Sigmoid colon (tissue), 7 donors: Measurements from ENCODE around the gene KYNU. TPM values are rescaled to one million over a fixed set of nuclear protein-coding genes. Genes with fewer than 3 reads are reported as not detected.

ENCODE experiments used
- DNase-seq: peaks from one replicate; pipeline ENCODE4 v3.0.0-alpha.2; 2019
- H3K27ac ChIP-seq, 4 donors: fragments of 200-600 bp; sonication (generic); one replicate each; pipeline ENCODE4 v1.5.1; 2016 to 2019; ENCODE audit warnings: mild to moderate bottlenecking in 1 of 4
- H3K27me3 ChIP-seq, 3 donors: fragments of 200-600 bp; sonication (generic); one replicate each; pipeline ENCODE4 v1.5.1; 2019; ENCODE audit warnings: mild to moderate bottlenecking in 1 of 3
- H3K36me3 ChIP-seq, 4 donors: fragments of 200-600 bp; sonication (generic); one replicate each; pipeline ENCODE4 v1.5.1; 2016 to 2019
- H3K4me1 ChIP-seq, 4 donors: fragments of 200-600 bp; sonication (generic); one replicate each; pipeline ENCODE4 v1.5.1; 2017 to 2019
- H3K4me3 ChIP-seq, 4 donors: fragments of 200-600 bp; sonication (generic); one replicate each; pipeline ENCODE4 v1.5.1; 2017 to 2019; ENCODE audit warnings: mild to moderate bottlenecking in 2 of 4, moderate library complexity in 1 of 4
- H3K9me3 ChIP-seq, 4 donors: fragments of 200-600 bp in 3 of 4; sonication (generic) in 3 of 4; one replicate each; pipeline versions ENCODE4 v1.5.1 to v1.6.1; 2013 to 2019
- EP300 ChIP-seq, 4 donors: sonication (generic); formaldehyde crosslinking; IDR thresholded peaks; one replicate each; pipeline ENCODE4 v1.6.1; 2017; ENCODE audit warnings: antibody characterized with exemption in 4 of 4
- POLR2A ChIP-seq, 2 donors: fragments of 450-650 bp; IDR thresholded peaks; one replicate each; pipeline ENCODE4 v1.6.1; 2016; ENCODE audit warnings: antibody characterized with exemption in 2 of 2, mild to moderate bottlenecking in 2 of 2, moderate library complexity in 2 of 2
- POLR2AphosphoS5 ChIP-seq, 4 donors: sonication (generic); formaldehyde crosslinking; IDR thresholded peaks; one replicate each; pipeline ENCODE4 v1.6.1; 2017; ENCODE audit warnings: antibody characterized with exemption in 4 of 4
- WGBS, 2 donors: extraction: QIAGEN DNeasy Blood & Tissue Kit; methylation state at CpG; one replicate each; pipeline ENCODE4 v1.1.7; 2013; 5-methylcytosine and 5-hydroxymethylcytosine counted together
- intact Hi-C: fragments of 100-400 bp; cut with DNase I; formaldehyde crosslinking; loops from one replicate; pipeline ENCODE4 v1.15.1; 2023
- polyA plus RNA-seq, 3 donors: library from polyadenylated mRNA; stranded (reverse); fragments of 200-250 nt; gene quantifications; one replicate each; pipeline ENCODE4 v1.2.3, GENCODE V29; 2013
- total RNA-seq, 4 donors: library from RNA; depleted of rRNA; stranded (reverse); fragments of >200 nt; gene quantifications; one replicate each; pipeline ENCODE4 v1.1.0, GENCODE V29; 2016
- TF ChIP-seq, protein P1 (sequence below), 4 experiments: fragments of 450-650 bp in 3 of 4; fragments of 200-600 bp in 1 of 4; IDR thresholded peaks; one replicate each; pipeline ENCODE4 v1.5.1; 2016 to 2019; ENCODE audit warnings: antibody characterized with exemption in 4 of 4, mild to moderate bottlenecking in 3 of 4, moderate library complexity in 2 of 4
- donor health status: healthy with polysubstance abuse.
- donor health status: Bipolar disorder and iron deficiency.
- donor health status: healthy.

KYNU gene
- total and polyA plus RNA-seq, 7 donors: 1.1 to 4.6 (median 2.2) TPM

DNA sequence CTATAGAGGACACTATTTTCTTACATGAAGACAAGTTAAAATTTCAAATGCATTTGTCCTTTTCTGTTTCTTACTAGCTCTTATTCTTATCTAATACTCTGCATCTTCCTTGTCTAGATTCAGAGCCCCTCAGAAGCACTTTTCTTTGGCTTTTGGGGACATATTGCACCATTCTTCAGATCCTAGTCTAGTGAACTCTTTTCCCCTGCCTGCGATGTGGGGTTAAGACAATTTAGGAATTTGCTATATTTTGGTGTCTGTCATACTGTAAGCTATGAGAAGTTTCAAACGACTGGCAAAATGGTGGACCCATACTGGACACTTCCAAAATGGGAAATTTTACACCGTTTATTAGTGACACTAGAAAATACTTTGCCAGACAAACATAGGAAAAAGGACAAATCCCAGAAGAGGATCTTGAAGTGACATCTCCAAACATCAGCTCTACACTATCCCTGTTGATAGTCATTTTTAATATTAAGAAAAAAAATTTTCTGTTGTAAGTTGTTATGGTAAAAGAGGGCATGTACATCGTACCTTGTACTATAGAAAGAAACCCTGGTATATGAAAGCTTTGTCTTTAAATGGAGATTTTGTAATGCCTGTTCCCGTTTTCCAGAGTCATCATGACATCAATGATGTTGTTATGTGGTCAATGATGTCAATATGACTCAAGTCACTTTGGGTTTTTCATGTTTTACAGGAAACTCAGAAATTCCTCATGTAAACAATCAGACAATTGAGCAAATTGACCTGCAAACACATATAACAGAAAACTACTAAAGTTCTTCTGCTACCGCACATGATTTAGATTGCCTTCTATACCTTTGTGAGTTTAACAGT is 4.4 kb upstream of the KYNU start:
- Histone ChIP-seq H3K9me3 (no peaks in the 10 kb centered on the region), H3K27ac (no peak overlapping the region), H3K27me3 (no peaks in the 10 kb centered on the region), H3K4me3 (no peak overlapping the region), H3K4me1 (no peaks in the 10 kb centered on the region), H3K36me3 (no peaks in the 10 kb centered on the region)
- 83 to 85% methylated on average over 6 of the region's 6 CpGs for WGBS, 2 donors
- intact Hi-C loops: no loop called here
- TF ChIP-seq EP300 (IDR thresholded peaks at IDR 0.05) (peak in 2 of 4 donors; percentile 67 to 75), POLR2A (IDR thresholded peaks at IDR 0.05) (no peak), POLR2AphosphoS5 (IDR thresholded peaks at IDR 0.05) (peak in 1 of 4 donors; percentile 31)
- TF ChIP-seq, protein P1, sequence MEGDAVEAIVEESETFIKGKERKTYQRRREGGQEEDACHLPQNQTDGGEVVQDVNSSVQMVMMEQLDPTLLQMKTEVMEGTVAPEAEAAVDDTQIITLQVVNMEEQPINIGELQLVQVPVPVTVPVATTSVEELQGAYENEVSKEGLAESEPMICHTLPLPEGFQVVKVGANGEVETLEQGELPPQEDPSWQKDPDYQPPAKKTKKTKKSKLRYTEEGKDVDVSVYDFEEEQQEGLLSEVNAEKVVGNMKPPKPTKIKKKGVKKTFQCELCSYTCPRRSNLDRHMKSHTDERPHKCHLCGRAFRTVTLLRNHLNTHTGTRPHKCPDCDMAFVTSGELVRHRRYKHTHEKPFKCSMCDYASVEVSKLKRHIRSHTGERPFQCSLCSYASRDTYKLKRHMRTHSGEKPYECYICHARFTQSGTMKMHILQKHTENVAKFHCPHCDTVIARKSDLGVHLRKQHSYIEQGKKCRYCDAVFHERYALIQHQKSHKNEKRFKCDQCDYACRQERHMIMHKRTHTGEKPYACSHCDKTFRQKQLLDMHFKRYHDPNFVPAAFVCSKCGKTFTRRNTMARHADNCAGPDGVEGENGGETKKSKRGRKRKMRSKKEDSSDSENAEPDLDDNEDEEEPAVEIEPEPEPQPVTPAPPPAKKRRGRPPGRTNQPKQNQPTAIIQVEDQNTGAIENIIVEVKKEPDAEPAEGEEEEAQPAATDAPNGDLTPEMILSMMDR (IDR thresholded peaks at IDR 0.05): no peak
- no peak for DNase-seq

DNA sequence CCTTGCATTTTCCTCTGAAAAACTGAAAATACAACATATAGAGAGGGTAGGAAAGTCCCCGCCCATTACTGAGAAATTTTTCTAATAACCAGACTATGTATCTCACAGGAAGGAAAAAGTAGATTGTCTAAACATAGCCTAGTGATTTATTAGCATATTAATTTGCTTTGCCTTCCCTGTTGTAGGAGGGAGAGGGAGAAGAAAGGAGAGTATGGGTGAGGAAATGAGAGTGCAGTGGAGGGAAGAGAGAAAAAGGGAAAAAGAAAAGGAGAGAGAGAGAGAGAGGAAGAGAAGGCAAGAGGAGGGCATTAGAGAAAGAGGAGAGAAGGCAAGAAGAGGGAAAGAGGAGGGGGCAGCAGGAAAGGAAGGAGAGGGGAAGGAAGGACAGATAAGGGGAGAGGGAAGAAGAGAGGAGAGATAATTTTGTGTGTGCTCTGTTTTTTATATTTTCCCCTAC is 3.6 kb upstream of the KYNU start:
- Histone ChIP-seq H3K27me3 (no peaks in the 10 kb centered on the region), H3K4me3 (no peak overlapping the region), H3K9me3 (no peaks in the 10 kb centered on the region), H3K36me3 (no peaks in the 10 kb centered on the region), H3K27ac (peak overlapping the region in 1 of 4 donors; percentile 25), H3K4me1 (no peaks in the 10 kb centered on the region)
- DNase-seq: no peak
- intact Hi-C loops: no loop called here
- 81 to 92% methylated on average over 1 of the region's 1 CpG for WGBS, 2 donors
- TF ChIP-seq POLR2AphosphoS5 (IDR thresholded peaks at IDR 0.05) (no peak), POLR2A (IDR thresholded peaks at IDR 0.05) (no peak), EP300 (IDR thresholded peaks at IDR 0.05) (no peak)
- TF ChIP-seq, protein P1 (IDR thresholded peaks at IDR 0.05): no peak

DNA sequence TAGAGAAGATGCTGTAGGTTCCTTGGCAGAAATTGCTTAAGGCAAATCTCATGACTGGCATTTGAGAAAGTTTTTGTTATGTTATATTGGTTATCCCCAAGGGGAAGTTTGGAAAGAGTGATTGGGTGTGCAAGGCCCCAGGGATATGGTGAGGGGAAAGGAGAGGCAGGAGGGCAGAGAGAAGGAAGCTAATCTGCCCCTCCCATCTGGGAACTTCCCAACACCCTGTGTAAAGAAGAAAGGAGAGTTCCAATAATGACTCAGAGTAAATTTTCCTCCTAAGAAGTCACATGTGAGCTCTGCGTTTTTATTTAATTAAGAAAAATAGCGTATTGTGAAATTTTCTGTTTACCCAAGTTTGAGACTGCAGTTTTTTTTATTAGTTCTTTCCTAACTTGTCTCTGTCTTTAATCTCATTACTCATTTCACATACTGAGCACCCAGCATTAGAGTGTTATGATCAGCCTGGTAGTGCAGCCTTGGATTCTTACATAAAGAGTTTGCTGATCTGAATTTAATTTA is 3.1 kb upstream of the KYNU start:
- intact Hi-C loops: no loop called here
- Histone ChIP-seq H3K36me3 (no peaks in the 10 kb centered on the region), H3K4me1 (no peaks in the 10 kb centered on the region), H3K27me3 (no peaks in the 10 kb centered on the region), H3K4me3 (no peak overlapping the region), H3K9me3 (no peaks in the 10 kb centered on the region), H3K27ac (peak overlapping the region in 2 of 4 donors; percentile 25 to 40)
- no peak for DNase-seq
- TF ChIP-seq, protein P1 (IDR thresholded peaks at IDR 0.05): no peak
- TF ChIP-seq EP300 (IDR thresholded peaks at IDR 0.05): no peak
- TF ChIP-seq POLR2A (IDR thresholded peaks at IDR 0.05): no peak
- 5 to 37% methylated on average over 2 of the region's 2 CpGs for WGBS, 2 donors

DNA sequence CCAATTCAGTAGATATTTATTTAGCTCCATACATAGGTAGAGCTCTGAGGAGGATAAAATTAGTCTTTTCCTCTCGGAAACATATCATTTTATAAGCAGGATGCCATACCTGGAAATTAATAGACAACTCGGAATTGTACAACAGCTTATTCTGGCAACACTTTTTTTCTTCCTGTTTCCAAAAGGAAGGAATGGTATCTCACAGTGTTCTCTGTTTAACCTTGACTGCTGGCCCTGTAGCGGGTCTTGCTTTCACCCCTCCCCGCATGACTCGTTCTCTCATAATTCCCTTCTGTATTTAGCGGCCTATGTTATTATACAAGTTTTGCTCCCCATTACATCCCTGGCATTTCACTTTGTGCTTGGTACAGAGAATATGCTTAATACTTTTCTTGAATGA is 2.5 kb upstream of the KYNU start:
- Histone ChIP-seq H3K27me3 (no peaks in the 10 kb centered on the region), H3K27ac (peak overlapping the region in 1 of 4 donors; percentile 40), H3K4me1 (no peaks in the 10 kb centered on the region), H3K4me3 (no peak overlapping the region), H3K9me3 (no peaks in the 10 kb centered on the region), H3K36me3 (no peaks in the 10 kb centered on the region)
- 93 to 94% methylated on average over 6 of the region's 6 CpGs for WGBS, 2 donors
- TF ChIP-seq POLR2A (IDR thresholded peaks at IDR 0.05) (no peak), EP300 (IDR thresholded peaks at IDR 0.05) (no peak), POLR2AphosphoS5 (IDR thresholded peaks at IDR 0.05) (no peak)
- TF ChIP-seq, protein P1 (IDR thresholded peaks at IDR 0.05): no peak
- DNase-seq: no peak
- intact Hi-C loops: no loop called here
